Measurements from ENCODE around the gene HIPK1. TPM values are rescaled to one million over a fixed set of nuclear protein-coding genes. Genes with fewer than 3 reads are reported as not detected.
"Not testable (repeated sequence)": the region's sequence is repeated elsewhere in the genome, so short reads cannot be mapped to it uniquely, and the experiment has no call there.

The HIPK1 gene
- total RNA-seq, 2 donors from 2014 or later = 43.7 to 75.8 TPM

DNA sequence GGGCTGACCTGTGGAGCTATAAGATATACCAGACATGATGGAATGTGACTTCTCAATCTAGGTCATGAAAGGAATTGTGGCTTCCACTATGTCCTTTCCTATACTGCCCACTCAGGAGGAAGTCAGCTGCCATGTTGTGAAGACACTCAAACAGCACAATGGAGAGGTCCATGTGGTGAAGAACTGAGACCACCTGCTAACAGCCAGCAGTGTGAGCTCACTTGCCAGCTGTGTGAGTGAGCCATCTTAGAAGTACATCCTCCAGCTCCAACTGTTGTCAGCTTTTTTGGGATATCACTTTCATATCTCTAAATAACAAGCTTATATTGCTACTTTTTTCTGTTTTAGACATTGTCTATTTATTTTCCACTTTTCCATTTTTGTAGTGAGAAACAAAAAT is 79.9 kb downstream of the HIPK1 start:
- peaks cover 0 to 3% of the 10 kb centered on the region in 2 donors for H3K9me3 Mint-ChIP-seq
- no peak for ATAC-seq
- H3K36me3 Mint-ChIP-seq = no peaks in the 10 kb centered on the region

DNA sequence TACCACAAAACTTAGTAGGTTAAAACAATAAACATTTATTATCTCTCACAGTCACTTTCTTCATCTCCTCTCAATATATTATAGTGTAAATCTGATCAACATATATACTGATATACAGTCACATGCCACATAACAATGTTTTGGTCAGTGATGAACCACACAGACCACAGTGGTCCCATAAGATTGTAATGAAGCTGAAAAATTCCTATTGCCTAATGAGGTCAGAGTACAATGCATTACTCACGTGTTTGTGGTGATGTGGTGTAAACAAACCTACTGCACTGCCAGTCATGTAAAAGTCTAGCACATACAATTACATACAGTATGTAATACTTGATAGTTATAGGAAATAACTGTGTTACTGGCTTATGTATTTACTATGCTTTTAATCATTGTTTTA is 80.3 kb downstream of the HIPK1 start:
- DNase-seq (ENCODE audit: low spot score in 2 of 2) (no peak), ATAC-seq (no peak)
- no peak overlapping the region for H3K27ac Mint-ChIP-seq
- H3K36me3 Mint-ChIP-seq = no peaks in the 10 kb centered on the region
- peaks cover 0 to 3% of the 10 kb centered on the region in 2 donors for H3K9me3 Mint-ChIP-seq

More for the DNA sequence above, 79.9 kb downstream of the HIPK1 start:
- no peak for DNase-seq (ENCODE audit: low spot score in 2 of 2)
- no peak overlapping the region for H3K27ac Mint-ChIP-seq

DNA sequence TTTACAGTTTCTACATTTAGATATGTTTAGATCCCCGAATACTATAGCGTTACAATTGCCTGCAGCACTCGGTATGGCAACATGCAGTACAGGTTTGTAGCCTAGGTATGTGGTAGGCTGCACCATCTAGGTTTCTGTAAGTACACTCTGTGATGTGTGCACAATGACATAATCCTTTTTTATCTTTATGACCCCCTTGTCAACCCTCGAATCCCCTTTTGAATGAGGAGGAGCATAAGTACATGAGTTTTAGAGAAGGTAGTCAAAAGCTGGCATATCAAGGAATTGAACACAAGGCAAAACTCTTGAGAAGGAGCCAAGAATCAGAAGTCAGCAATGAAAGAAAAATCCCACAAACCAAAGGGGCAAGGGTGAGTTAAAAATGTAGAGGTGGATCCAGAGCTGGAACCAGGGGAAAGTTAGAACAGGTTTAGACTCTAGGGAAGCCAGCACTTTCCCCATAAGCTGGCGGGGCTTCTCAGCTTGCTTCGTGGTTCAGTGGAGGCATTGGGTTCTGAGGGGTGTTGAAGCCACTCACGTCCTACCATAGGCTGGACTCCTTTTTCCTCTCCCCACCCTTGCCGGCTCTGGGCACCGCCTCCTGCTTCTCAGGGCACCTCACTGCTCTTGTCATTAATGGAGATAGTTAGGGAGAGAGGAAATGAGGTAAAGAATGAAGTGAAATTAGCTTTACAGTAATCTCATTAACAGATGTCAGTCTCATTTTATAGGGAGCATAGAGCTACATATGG is 81.5 kb downstream of the HIPK1 start:
- Mint-ChIP-seq H3K36me3 (no peaks in the 10 kb centered on the region), H3K9me3 (peaks cover 0 to 2% of the 10 kb centered on the region in 2 donors), H3K27ac (no peak overlapping the region)
- no peak for ATAC-seq
- DNase-seq (ENCODE audit: low spot score in 2 of 2) = no peak

DNA sequence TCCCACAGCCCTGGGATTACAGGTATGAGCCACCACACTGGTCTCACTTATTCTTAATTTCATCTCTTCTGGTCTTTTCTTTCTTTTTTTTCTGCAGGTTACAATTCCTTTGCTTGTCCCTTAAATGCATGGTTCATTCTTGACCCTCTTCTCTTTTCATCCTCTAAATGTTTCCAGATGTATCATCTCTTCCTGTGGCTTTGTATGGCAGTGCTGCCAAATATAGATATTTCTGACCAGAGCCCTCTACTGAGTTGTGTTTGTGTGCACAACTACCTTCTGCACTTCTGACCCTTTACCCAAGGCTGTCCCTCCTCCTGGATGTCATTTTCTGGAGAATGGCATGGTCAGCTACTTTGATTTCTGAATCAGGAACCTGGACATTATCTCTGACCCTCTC is 82.7 kb downstream of the HIPK1 start:
- DNase-seq (ENCODE audit: low spot score in 2 of 2) (no peak), ATAC-seq (no peak)
- Mint-ChIP-seq H3K27ac (no peak overlapping the region), H3K9me3 (no peaks in the 10 kb centered on the region), H3K36me3 (no peaks in the 10 kb centered on the region)

DNA sequence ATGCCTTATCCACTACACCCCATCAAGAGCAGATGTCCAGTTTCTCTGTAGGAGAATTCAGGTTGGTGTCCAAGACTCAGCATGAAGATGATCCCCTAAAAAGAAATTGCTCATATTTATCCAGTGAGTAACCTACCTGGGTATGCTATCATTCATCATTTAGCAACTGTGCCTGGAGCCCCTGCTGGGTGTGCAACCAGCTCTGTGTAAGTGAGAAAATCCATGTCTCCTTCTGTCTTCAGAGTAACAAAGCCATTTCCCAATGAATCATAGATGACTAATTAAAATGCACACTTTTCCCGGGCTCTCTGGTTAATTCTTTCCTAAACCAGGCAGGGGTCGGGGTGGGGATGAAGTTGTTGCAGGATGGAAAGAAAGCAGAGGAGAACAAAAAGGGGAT is 86.0 kb downstream of the HIPK1 start:
- H3K36me3 Mint-ChIP-seq = peaks cover 0 to 10% of the 10 kb centered on the region in 2 donors
- ATAC-seq = no peak
- peaks cover 7% of the 10 kb centered on the region in 2 donors for H3K9me3 Mint-ChIP-seq
- H3K27ac Mint-ChIP-seq = no peak overlapping the region
- DNase-seq (ENCODE audit: low spot score in 2 of 2) = no peak

DNA sequence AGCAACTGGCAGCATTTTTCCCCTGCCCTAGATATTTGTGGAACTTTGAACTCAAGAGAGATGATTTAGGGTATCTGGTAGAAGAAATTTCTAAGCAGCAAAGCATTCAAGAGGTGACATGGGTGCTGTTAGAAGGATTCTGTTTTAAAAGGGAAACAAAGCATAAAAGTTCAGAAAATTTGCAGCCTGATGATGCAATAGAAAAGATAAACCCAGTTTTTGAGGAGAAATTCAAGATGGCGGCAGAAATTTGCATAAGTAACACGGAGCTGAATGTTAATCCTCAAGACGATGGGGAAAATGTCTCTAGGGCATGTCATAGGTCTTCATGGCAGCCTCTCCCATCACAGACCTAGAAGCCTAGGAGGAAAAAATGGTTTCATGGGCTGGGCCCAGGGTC is 90.6 kb downstream of the HIPK1 start:
- H3K36me3 Mint-ChIP-seq = peaks cover 0 to 11% of the 10 kb centered on the region in 2 donors
- DNase-seq (ENCODE audit: low spot score in 2 of 2); H3K9me3 Mint-ChIP-seq; H3K27ac Mint-ChIP-seq; ATAC-seq: not testable (repeated sequence)

DNA sequence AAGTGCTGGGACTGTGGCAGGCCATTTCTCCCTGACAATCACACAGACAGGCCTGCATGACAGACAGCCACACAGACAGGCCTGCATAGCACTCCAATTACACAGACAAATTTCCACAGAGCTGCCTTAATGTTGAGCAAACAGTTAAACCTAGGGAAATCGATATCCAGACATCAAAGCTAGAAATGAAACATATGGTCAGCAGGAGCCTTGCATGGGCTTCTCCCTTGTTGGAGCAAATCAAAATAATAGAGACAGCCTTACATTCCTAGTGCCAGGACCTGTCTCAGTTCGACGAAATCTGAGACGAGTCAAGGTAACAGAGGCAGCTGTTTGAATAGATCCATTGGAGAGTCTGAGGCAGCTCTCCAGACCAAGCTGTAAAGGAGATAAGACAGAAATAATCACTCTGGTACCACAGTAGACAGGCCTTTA is 92.6 kb downstream of the HIPK1 start:
- peaks cover 7% of the 10 kb centered on the region in 2 donors for H3K9me3 Mint-ChIP-seq
- no peak overlapping the region for H3K27ac Mint-ChIP-seq
- ATAC-seq (no peak), DNase-seq (ENCODE audit: low spot score in 2 of 2) (no peak)
- peaks cover 0 to 11% of the 10 kb centered on the region in 2 donors for H3K36me3 Mint-ChIP-seq

DNA sequence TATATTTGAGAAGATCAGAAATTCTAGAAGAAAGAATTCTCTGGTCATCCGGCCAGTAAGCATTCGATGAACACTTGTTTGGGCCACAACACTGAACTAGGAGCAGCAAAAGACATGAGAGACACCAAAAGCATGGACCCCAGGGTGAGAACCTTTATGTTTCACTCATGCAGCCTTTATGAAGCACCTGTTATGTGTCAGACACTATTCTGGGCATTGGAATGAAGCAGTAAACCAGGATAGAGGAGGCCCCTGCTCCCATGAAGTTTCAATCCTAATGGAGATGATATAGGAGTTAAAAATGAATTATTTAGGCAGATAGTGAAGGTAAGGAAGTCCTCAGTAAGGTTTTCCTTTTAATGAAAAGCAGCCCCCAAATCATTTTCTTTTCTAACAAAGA is 93.8 kb downstream of the HIPK1 start:
- Mint-ChIP-seq H3K27ac (no peak overlapping the region), H3K36me3 (peaks cover 0 to 11% of the 10 kb centered on the region in 2 donors), H3K9me3 (peaks cover 7% of the 10 kb centered on the region in 2 donors)
- ATAC-seq = no peak
- DNase-seq (ENCODE audit: low spot score in 2 of 2) = no peak

DNA sequence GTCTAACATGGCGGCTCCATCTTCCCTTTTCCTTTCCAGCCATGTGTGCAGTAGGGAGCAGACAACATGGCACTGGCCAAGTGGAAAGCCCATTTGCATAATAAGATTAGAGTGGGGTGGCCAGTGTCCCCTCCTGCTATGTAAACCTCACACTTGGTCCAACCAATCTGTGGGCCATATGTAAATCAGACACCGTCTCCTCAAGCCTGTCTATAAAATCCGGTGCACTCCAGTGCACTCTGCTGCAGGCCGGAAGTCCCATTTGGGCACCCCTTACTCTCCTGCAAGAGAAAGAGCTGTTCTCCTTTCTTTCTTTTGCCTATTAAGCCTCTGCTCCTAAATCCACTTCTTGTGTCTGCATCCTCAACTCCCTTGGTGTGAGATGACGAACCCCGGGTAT is 94.3 kb downstream of the HIPK1 start:
- DNase-seq (ENCODE audit: low spot score in 2 of 2) (no peak), ATAC-seq (no peak)
- Mint-ChIP-seq H3K27ac (no peak overlapping the region), H3K9me3 (peaks cover 7% of the 10 kb centered on the region in 2 donors), H3K36me3 (peaks cover 0 to 11% of the 10 kb centered on the region in 2 donors)

DNA sequence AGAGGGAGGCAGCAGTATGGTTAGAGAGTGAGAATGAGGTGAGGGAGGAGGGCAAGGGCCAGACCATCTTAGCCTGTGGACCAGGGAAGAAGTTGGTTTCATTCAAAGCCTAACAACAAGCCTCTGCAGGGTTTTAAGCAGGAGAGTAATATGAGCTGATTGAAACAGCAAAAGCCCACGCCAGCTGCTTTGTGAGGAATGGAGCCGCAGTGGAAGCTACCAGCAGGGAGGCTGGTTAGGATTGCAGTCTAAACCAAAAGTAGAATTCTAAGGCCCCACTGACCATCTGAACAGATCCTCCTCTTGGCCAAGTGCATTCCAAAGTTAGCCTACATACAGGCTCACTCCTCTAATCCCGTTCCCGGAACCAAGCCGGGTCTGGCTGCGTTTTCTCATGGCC is 94.9 kb downstream of the HIPK1 start:
- ATAC-seq (no peak), DNase-seq (ENCODE audit: low spot score in 2 of 2) (no peak)
- Mint-ChIP-seq H3K27ac (no peak overlapping the region), H3K9me3 (peaks cover 6 to 7% of the 10 kb centered on the region in 2 donors), H3K36me3 (peaks cover 0 to 11% of the 10 kb centered on the region in 2 donors)

DNA sequence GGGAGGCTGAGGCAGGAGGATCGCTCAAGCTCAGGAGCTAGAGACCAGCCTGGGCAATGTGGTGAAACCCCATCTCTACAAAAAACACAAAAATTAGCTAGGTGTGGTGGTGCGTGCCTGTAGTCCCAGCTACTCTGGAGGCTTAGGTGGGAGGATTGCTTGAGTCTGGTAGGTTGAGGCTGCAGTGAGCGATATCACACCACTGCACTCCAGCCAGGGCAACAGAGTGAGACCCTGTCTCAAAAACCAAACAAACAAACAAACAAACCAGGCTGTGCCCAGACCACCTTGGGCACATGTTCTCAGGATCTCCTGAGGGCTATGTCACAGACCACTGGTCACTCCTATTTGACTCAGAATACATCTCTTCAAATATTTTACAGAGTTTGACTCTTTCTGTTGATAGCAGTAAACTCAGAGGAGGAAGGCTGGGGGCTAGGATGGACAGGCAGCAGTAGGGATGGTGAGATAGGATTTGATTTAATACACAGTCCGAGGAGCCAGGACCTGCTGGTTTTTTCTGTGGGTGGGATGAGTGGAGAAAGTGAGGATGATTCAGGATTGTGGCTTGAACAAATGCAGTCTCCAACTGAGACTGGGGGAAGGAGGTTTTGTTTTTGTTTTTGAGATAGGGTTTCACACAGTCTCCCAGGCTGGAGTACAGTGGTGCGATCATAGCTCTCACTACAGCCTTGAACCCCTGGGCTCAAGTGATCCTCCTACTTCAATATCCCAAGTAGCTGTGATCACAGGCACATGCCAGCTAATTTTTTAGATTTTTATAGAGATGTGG is 96.7 kb downstream of the HIPK1 start:
- H3K27ac Mint-ChIP-seq = no peak overlapping the region
- H3K36me3 Mint-ChIP-seq = no peaks in the 10 kb centered on the region
- ATAC-seq (no peak), DNase-seq (ENCODE audit: low spot score in 2 of 2) (no peak)
- no peaks in the 10 kb centered on the region for H3K9me3 Mint-ChIP-seq

DNA sequence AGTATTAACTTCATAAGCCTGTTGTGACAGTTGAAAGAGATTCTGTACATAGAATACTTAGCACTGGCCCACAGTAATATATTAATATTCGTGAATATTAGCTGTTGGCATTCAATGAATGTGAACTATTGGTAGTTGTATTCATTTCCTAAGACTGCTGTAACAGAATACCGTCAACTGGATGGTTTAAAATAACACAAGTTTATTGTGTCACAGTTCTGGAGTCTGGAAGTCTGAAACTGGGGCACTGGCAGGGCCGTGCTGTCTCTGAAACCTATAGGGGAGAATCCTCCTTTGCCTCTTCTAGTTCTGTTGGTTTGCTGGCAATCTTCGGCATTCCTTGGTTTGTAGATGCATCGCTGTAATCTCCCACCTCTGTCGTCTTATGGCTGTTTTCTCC is 97.7 kb downstream of the HIPK1 start:
- Mint-ChIP-seq H3K36me3 (no peaks in the 10 kb centered on the region), H3K27ac (no peak overlapping the region), H3K9me3 (no peaks in the 10 kb centered on the region)
- ATAC-seq (no peak), DNase-seq (ENCODE audit: low spot score in 2 of 2) (no peak)

Other genes starting within 250 kb of the HIPK1 start
- 10 to 100 TPM; 17.0 to 24.5 TPM for gene PHTF1, start 169.8 kb upstream of the HIPK1 start, total RNA-seq
- 10 to 100 TPM; 21.6 to 28.3 TPM for gene RSBN1, start 116.8 kb upstream of the HIPK1 start, total RNA-seq
- gene PTPN22, start 57.6 kb upstream of the HIPK1 start, total RNA-seq = 10 to 100 TPM; 54.4 to 55.3 TPM
- gene BCL2L15, start 41.7 kb upstream of the HIPK1 start, total RNA-seq = 1 to 10 TPM; 1.1 to 1.3 TPM
- 10 to 100 TPM; 58.9 to 71.6 TPM for gene AP4B1, start 24.5 kb upstream of the HIPK1 start, total RNA-seq
- gene DCLRE1B, start 24.0 kb upstream of the HIPK1 start, total RNA-seq = 10 to 100 TPM; 15.9 to 21.8 TPM
- gene OLFML3, start 50.1 kb downstream of the HIPK1 start, total RNA-seq = under 1 TPM; 0.33 to 0.64 TPM
- under 1 TPM in 1 of 2 donors, not detected in 1; 0.11 TPM for gene SYT6, start 224.5 kb downstream of the HIPK1 start, total RNA-seq

Data from activated naive CD4-positive, alpha-beta T cell treated with anti-CD3 and anti-CD28 coated beads, Interleukin-2, amount 50 U/mL, for 72 hours (primary cell).